AG04450 (cell line): ENCODE data around the gene UBQLN2. TPM values are rescaled to one million over a fixed set of nuclear protein-coding genes. Genes with fewer than 3 reads are reported as not detected.

ENCODE experiments used
- CTCF ChIA-PET: fragments of 300-600, 350-600 bp; formaldehyde crosslinking; extraction: SDS; loops from one replicate; lab custom pipeline; 2022; ENCODE audit warnings: antibody characterized with exemption, inconsistent platforms; lab: Charles Lee
- POLR2A ChIA-PET: fragments of 350-600 bp; formaldehyde crosslinking; extraction: SDS; loops from one replicate; lab custom pipeline; 2021; ENCODE audit warnings: antibody characterized with exemption, inconsistent platforms; lab: Yijun Ruan, JAX
- DNase-seq: peaks from one replicate; pipeline ENCODE4 v3.0.0-alpha.2; 2011; ENCODE audit warnings: low read depth, low spot score
- H3K27ac ChIP-seq: one replicate; pipeline ENCODE4 v1.5.1; 2012; ENCODE audit warnings: low read depth, low read length, control low read depth
- H3K27me3 ChIP-seq: one replicate; pipeline ENCODE4 v1.6.0; 2012; ENCODE audit warnings: low read length; ENCODE audit not compliant: control insufficient read depth, insufficient read depth
- H3K4me3 ChIP-seq: 2 replicates; pipeline ENCODE4 v1.5.1; 2011; ENCODE audit warnings: mild to moderate bottlenecking, low read depth, low read length, control low read depth
- H3K9me3 ChIP-seq: 2 replicates; pipeline ENCODE4 v1.5.1; 2012; ENCODE audit warnings: low read length; ENCODE audit not compliant: control insufficient read depth, insufficient read depth
- CTCF ChIP-seq: IDR thresholded peaks from 2 replicates; pipeline ENCODE4 v1.5.1; 2011; ENCODE audit warnings: low read depth, low read length, control low read depth, inconsistent platforms
- polyA plus RNA-seq: library from polyadenylated mRNA; depleted of rRNA; stranded (reverse); fragments of >200 nt; gene quantifications from 2 replicates; pipeline ENCODE4 v1.2.3, GENCODE V29; 2011; rRNA removed

UBQLN2 gene
- polyA plus RNA-seq, 1 experiment, result 31.6 TPM

GRCh38 chrX:56600141-56600540, 36.7 kb downstream of the UBQLN2 start:
- no peak for DNase-seq
- CTCF ChIA-PET, result no interaction called here
- no peaks in the 10 kb centered on the region for H3K9me3 ChIP-seq
- no peak for TF ChIP-seq CTCF
- no peak overlapping the region for H3K27ac ChIP-seq
- H3K4me3 ChIP-seq, result no peak overlapping the region
- H3K27me3 ChIP-seq, result no peaks in the 10 kb centered on the region
- POLR2A ChIA-PET, result no interaction called here

GRCh38 chrX:56600987-56601386, 37.6 kb downstream of the UBQLN2 start:
- Histone ChIP-seq H3K9me3 (no peaks in the 10 kb centered on the region), H3K27me3 (no peaks in the 10 kb centered on the region), H3K4me3 (no peak overlapping the region), H3K27ac (no peak overlapping the region)
- no peak for DNase-seq
- CTCF ChIA-PET, result no interaction called here
- POLR2A ChIA-PET, result no interaction called here
- TF ChIP-seq CTCF, result no peak

GRCh38 chrX:56615282-56615681, 51.9 kb downstream of the UBQLN2 start:
- no peak for DNase-seq
- Histone ChIP-seq H3K9me3 (no peaks in the 10 kb centered on the region), H3K27ac (no peak overlapping the region), H3K4me3 (no peak overlapping the region), H3K27me3 (no peaks in the 10 kb centered on the region)
- TF ChIP-seq CTCF, result no peak
- ChIA-PET CTCF (no interaction called here), POLR2A (no interaction called here)

Other genes with a start within 250 kb of the UBQLN2 start
- 51.7 and 54.9 TPM in 2 replicates for gene NBDY, start 165.6 kb downstream of the UBQLN2 start, polyA plus RNA-seq